T-helper 2 cell treated with Interferon-gamma antibody and Interleukin-4, amounts not matched to agents 100 ng/mL and 5 ng/mL, for 36 hours (primary cell): Measurements from ENCODE around the gene LONRF3. TPM values are rescaled to one million over a fixed set of nuclear protein-coding genes. Genes with fewer than 3 reads are reported as not detected.

Experiments used
- intact Hi-C: fragments of 100-400 bp; cut with micrococcal nuclease; formaldehyde crosslinking; loops from one replicate; pipeline ENCODE4 v1.15.1; 2023
- total RNA-seq: library from RNA; stranded (reverse); gene quantifications from 2 replicates; pipeline ENCODE4 v1.2.3, GENCODE V29; 2022

The LONRF3 gene
- total RNA-seq, 1 donor from 2014 or later = not detected

GRCh38 chrX:119036107-119037029, 62.0 kb downstream of the LONRF3 start:
- intact Hi-C loops = no loop called here

GRCh38 chrX:119040432-119040831, 66.0 kb downstream of the LONRF3 start:
- intact Hi-C loops = no loop called here

GRCh38 chrX:119041175-119041574, 66.8 kb downstream of the LONRF3 start:
- intact Hi-C loops = no loop called here

- intact Hi-C loops = no loop called here
Observed at GRCh38 chrX:119042040-119042439, 67.6 kb downstream of the LONRF3 start.

- intact Hi-C loops = no loop called here
Observed at GRCh38 chrX:119042996-119043395, 68.6 kb downstream of the LONRF3 start.

GRCh38 chrX:119045884-119046283, 71.5 kb downstream of the LONRF3 start:
- intact Hi-C loops = no loop called here

- intact Hi-C loops = no loop called here
Observed at GRCh38 chrX:119055687-119056086, 81.3 kb downstream of the LONRF3 start.

GRCh38 chrX:119062750-119063374, 88.4 kb downstream of the LONRF3 start:
- intact Hi-C loops = no loop called here

GRCh38 chrX:119063428-119063827, 89.0 kb downstream of the LONRF3 start:
- intact Hi-C loops = no loop called here

GRCh38 chrX:119067023-119067739, 92.8 kb downstream of the LONRF3 start:
- intact Hi-C loops = loop anchor here (5.0 kb wide), 1 partner anchor 220 kb away; no protein-coding TSS in a partner anchor

Other genes with a start within 250 kb of the LONRF3 start
- 0.09 TPM in 1 of 2 replicates, not detected in the other for gene IL13RA1, start 247.0 kb upstream of the LONRF3 start, total RNA-seq
- not detected in 2 replicates for gene ZCCHC12, start 150.8 kb upstream of the LONRF3 start, total RNA-seq
- gene CT47C1, start 98.4 kb downstream of the LONRF3 start, total RNA-seq = not detected in 2 replicates
- gene KIAA1210, start 153.2 kb downstream of the LONRF3 start, total RNA-seq = not detected in 2 replicates